Cardiac fibroblast (primary cell): ENCODE results near the gene CXCL1.

ENCODE experiments used
- DNase-seq, 2 donors: peaks; one replicate each; pipeline versions ENCODE4 v3.0.0 to v3.0.0-alpha.2; 2010; ENCODE audit warnings: low read depth in 2 of 2
- H3K4me3 ChIP-seq, 2 donors: replicated peaks in 1 of 2; 1 replicate in 1 of 2; 2 replicates in 1 of 2; pipeline ENCODE4 v1.5.1; 2011; ENCODE audit warnings: low read depth in 2 of 2, low read length in 2 of 2, mild to moderate bottlenecking in 2 of 2, moderate library complexity in 1 of 2
- CTCF ChIP-seq: IDR thresholded peaks from one replicate; pipeline ENCODE4 v1.5.1; 2011; ENCODE audit warnings: low read depth, mild to moderate bottlenecking, low read length, inconsistent platforms

Gene CXCL1

DNA sequence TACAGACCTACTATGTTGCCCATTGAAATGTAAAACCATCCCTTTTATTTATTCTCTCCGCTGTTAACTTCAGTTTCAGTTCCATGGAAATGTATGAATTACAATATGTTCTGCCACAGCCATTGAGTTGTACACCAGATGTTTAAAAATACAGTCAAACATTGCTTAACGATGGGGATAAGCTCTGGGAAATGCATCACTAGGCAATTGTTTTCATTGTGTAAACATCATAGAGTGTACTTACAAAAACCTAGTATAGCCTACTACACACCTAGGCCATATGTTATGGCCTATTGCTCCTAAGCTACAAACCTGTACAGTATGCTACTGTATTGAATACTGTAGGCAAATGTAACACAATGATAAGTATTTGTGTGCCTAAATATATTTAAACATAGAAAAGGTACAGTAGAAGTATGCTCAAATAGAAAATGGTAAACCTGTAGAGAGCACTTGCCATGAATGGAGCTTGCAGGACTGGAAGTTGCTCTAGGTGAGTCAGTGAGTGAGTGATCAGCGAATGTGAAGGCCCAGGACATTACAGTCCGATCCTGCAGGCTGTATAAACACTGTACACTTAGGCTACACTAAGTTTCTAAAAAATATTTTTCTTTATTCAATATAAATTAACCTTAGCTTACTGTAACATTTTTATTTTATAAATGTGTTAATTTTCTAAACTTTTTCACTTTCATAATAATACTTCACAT is 18.8 kb upstream of the CXCL1 start:
- H3K4me3 ChIP-seq = no peak overlapping the region
- TF ChIP-seq CTCF = no peak
- DNase-seq = peak in 1 of 2 donors; percentile 66

DNA sequence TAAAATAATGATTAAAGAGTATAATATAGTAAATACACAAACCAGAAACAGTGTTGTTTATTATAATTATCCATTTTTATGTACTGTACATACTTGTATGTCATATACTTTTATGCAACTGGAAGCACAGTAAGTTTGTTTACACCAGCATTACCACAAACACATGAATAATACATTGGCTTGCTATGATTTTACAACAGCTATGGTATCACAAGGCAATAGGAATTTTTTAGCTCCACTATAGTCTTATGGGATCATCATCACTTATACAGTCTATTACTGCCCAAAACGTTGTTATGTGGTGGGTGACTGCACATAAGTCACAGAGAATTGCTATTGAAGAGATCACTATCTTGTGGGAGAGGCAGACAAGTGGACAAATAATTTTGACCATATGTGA is 17.9 kb upstream of the CXCL1 start:
- no peak for DNase-seq
- H3K4me3 ChIP-seq = no peak overlapping the region
- no peak for TF ChIP-seq CTCF

DNA sequence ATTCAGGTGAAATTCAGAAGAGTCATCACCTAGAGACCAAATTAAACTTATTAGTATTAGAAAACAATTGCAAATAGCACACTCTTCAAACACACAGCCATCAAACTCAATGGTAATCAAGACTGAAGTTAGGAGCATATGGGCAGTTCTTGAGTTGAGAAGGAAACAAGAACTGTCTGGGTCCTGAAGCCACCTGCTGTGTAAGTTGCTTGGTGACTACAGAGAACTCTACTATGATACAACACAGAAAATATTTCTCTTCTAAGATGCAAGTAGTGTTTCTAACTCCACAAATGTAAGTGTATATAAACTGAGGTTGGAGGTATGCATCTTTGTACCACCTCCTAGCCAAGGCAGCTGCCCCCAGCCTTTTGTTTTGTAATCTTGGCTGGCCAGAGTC is 16.4 kb upstream of the CXCL1 start:
- no peak for TF ChIP-seq CTCF
- DNase-seq = no peak
- H3K4me3 ChIP-seq = no peak overlapping the region

GRCh38 chr4:73853246-73853704 is 15.9 kb upstream of the CXCL1 start, which contains the start of gene PF4V1:
Gene PF4V1, plus strand, starts transcription at chr4:73853296. Its CDS starts 67 bp downstream, at chr4:73853363.
- peak within 1 kb of the TSS in 1 of 2 donors; percentile 17 for H3K4me3 ChIP-seq
- TF ChIP-seq CTCF = peak; percentile 17
- peak in 1 of 2 donors; percentile 41 for DNase-seq

DNA sequence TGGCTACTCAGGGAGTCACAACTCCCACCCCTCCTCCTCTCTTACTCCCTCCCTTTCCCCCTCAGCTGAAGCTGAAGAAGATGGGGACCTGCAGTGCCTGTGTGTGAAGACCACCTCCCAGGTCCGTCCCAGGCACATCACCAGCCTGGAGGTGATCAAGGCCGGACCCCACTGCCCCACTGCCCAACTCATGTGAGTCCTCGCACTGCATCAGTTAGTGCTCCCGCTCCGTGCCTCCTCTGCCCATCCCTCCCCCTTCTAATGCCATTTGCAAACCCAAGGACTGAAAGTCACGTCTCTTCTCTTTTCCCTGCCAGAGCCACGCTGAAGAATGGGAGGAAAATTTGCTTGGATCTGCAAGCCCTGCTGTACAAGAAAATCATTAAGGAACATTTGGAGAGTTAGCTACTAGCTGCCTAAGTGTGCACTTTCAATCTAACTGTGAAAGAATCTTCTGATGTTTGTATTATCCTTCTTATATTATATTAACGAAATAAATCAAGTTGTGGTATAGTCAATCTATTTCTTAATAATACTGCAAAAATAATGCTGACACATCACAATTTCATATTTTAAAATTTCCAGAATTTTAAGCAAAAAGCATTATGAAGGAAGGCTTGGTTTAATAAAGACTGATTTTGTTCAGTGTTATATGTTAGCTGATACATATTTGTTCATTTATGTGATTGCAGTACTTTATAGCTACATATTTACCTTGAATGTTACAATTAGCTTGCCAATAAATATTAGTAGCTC is 15.3 kb upstream of the CXCL1 start:
- no peak overlapping the region for H3K4me3 ChIP-seq
- no peak for DNase-seq
- no peak for TF ChIP-seq CTCF

- TF ChIP-seq CTCF = no peak
- peak; percentile 43 to 69 for DNase-seq
- no peak overlapping the region for H3K4me3 ChIP-seq
Observed at GRCh38 chr4:73855406-73855805, 13.8 kb upstream of the CXCL1 start.
